ENCODE data around the gene SERF2. TPM values are rescaled to one million over a fixed set of nuclear protein-coding genes. Genes with fewer than 3 reads are reported as not detected.

The SERF2 gene
- total and polyA plus RNA-seq, 2 of the 13 experiments (the other 11 are each of a cell fraction or from before 2014, with no cell fraction given): 811 to 1,257 TPM

GRCh38 chr15:43776718-43777266 is 15.3 kb upstream of the SERF2 start, which contains the start of gene ELL3 (continued):
- TF ChIP-seq ATF4 (CRISPR knock-in tag; IDR thresholded peaks at IDR 0.05) (no peak), ZNF567 (CRISPR knock-in tag; IDR thresholded peaks at IDR 0.05; ENCODE audit: borderline replicate concordance) (0 out of 2 replicates have a peak, but pooled peaks have one; percentile 64), EED (CRISPR knock-in tag; IDR thresholded peaks at IDR 0.05) (no peak), SAP130 (CRISPR knock-in tag; IDR thresholded peaks at IDR 0.05; ENCODE audit: low read depth) (peak; percentile 44; the same call in 1 of the 2 replicates), CHCHD3 (CRISPR knock-in tag; IDR thresholded peaks at IDR 0.05) (no peak), NFYB (CRISPR knock-in tag; IDR thresholded peaks at IDR 0.05) (no peak), ZZZ3 (CRISPR knock-in tag; IDR thresholded peaks at IDR 0.05; ENCODE audit: borderline replicate concordance) (no peak), RFX5 (IDR thresholded peaks at IDR 0.05; ENCODE audit: low read depth, low read length) (no peak), ZMAT3 (CRISPR knock-in tag; conservative IDR thresholded peaks at IDR 0.05) (peak; percentile 69; the same call in 1 of the 2 replicates), POLR2AphosphoS5 (IDR thresholded peaks at IDR 0.05; ENCODE audit: low read depth, low read length) (peak; percentile 58; the same call in 1 of the 2 replicates), ZNF775 (CRISPR knock-in tag; IDR thresholded peaks at IDR 0.05; ENCODE audit: borderline replicate concordance) (no peak), NCOR1 (IDR thresholded peaks at IDR 0.05; ENCODE audit: borderline replicate concordance, low read length) (no peak), HNRNPL (IDR thresholded peaks at IDR 0.05; ENCODE audit: low read depth, low read length) (peak; percentile 64; the same call in 1 of the 2 replicates), PRDM4 (CRISPR knock-in tag; IDR thresholded peaks at IDR 0.05; ENCODE audit: borderline replicate concordance) (no peak), SIN3A (IDR thresholded peaks at IDR 0.05; ENCODE audit: borderline replicate concordance, low read depth, low read length) (no peak), ZBTB49 (CRISPR knock-in tag; IDR thresholded peaks at IDR 0.05; ENCODE audit: borderline replicate concordance) (no peak), ZNF30 (CRISPR knock-in tag; IDR thresholded peaks at IDR 0.05) (no peak), ZNF253 (CRISPR knock-in tag; IDR thresholded peaks at IDR 0.05; ENCODE audit: borderline replicate concordance) (no peak), E2F5 (CRISPR knock-in tag; conservative IDR thresholded peaks at IDR 0.05) (no peak), SMAD1 (CRISPR knock-in tag; IDR thresholded peaks at IDR 0.05; ENCODE audit: borderline replicate concordance, low read depth) (no peak), ZNF878 (CRISPR knock-in tag; IDR thresholded peaks at IDR 0.05) (no peak), IKZF4 (CRISPR knock-in tag; IDR thresholded peaks at IDR 0.05; ENCODE audit: borderline replicate concordance, low read depth, not compliant biosample characterization) (no peak), TAF1 (CRISPR knock-in tag; IDR thresholded peaks at IDR 0.05) (peak; percentile 12; the same call in 1 of the 2 replicates)

Data from HepG2 (cell line).